GM20000 (cell line): ENCODE data around the gene TMEM256.
A peak's percentile ranks its signal among the peaks of the same experiment; 100 is the strongest.

ENCODE experiments used
- DNase-seq: peaks from one replicate; pipeline ENCODE4 v3.0.0; 2012; ENCODE audit warnings: low spot score
- TF ChIP-seq, protein P1 (sequence below): IDR thresholded peaks from 2 replicates; pipeline ENCODE4 v1.5.1; 2012; ENCODE audit warnings: mild to moderate bottlenecking, control low read depth; ENCODE audit errors: extremely low read depth, missing control alignments

TMEM256 gene

DNA sequence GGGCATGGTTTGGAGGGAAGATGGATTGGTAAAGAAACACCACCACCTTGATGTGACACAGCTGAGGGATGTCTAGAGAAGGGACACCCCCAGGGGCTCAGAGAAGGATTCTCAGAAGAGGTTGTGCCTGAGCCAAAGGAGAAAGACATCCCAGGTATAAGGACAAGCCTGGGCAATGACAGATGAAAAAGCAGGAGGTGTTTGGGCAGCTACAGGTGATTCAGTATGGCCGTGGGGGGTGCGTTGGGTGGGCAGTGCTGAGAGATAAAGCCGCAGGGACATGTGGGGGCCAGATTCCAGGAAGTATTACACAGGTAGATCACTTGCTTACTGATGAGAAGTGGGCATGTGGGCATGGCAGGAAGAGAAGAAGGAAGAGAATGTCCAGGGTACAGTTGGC lies 42.0 kb downstream of the TMEM256 start:
- TF ChIP-seq, protein P1, sequence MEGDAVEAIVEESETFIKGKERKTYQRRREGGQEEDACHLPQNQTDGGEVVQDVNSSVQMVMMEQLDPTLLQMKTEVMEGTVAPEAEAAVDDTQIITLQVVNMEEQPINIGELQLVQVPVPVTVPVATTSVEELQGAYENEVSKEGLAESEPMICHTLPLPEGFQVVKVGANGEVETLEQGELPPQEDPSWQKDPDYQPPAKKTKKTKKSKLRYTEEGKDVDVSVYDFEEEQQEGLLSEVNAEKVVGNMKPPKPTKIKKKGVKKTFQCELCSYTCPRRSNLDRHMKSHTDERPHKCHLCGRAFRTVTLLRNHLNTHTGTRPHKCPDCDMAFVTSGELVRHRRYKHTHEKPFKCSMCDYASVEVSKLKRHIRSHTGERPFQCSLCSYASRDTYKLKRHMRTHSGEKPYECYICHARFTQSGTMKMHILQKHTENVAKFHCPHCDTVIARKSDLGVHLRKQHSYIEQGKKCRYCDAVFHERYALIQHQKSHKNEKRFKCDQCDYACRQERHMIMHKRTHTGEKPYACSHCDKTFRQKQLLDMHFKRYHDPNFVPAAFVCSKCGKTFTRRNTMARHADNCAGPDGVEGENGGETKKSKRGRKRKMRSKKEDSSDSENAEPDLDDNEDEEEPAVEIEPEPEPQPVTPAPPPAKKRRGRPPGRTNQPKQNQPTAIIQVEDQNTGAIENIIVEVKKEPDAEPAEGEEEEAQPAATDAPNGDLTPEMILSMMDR: no peak

DNA sequence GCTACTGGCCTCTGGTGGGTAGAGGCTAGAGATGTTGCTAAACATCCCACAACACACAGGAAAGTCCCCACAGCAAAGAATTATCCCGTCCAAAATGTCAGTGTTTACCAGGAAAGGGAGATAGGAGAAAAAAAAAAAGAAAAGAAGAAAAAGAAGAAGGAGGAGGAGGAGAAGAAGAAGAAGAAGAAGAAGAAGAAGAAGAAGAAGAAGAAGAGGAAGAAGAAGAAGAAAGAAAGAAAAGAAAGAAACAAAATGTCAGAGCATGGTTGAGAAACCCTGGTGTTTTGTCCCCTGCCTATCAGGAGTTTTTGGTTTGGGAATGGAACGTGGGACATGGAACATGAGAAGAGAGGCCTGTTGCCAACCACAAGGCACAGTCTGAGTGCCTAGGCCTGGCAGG lies 46.5 kb downstream of the TMEM256 start:
- no peak for DNase-seq
- TF ChIP-seq, protein P1: no peak

More for the DNA sequence above, 42.0 kb downstream of the TMEM256 start:
- DNase-seq: no peak

DNA sequence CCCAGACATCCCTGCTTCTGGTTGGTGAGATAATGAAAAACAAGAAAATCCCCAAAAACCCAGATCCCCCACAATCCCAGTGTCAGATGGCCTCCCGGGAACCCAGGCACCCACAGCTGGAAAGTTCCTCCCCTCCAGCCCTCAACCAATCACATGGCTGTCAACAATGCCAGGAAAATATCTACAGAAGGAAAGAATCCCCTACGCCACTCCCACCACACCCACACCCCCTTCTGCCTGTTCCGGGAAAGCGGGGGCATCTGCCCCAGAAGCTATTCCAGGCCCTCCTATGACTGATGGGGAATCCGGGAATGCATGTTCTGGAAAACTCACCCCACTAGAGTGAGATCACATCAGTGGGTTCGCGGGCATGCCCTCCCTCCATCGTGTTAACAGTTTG lies 47.1 kb downstream of the TMEM256 start:
- TF ChIP-seq, protein P1: no peak
- no peak for DNase-seq

DNA sequence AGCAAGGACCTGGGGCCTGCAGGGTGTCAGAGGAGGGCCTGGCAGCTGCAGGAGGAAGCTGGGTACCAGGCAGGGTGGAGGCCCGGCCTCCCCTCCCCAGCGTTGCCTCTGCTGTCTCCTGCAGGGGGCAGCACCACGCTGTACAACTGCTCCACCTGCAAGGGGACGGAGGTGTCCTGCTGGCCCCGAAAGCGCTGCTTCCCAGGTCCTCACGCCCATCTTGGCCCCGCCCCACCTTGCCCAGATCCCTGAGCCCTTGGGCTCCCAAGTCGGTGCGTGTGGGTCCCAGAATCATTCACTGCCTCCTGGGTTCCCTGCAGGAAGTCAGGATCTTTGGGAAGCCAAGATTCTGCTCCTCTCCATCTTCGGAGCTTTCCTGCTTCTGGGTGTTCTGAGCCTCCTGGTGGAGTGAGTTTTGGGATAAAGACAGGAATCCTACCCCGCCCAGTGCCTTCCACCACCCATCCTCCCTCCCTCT lies 47.8 kb downstream of the TMEM256 start:
- TF ChIP-seq, protein P1: peak; percentile 98
- DNase-seq: peak; percentile 86

DNA sequence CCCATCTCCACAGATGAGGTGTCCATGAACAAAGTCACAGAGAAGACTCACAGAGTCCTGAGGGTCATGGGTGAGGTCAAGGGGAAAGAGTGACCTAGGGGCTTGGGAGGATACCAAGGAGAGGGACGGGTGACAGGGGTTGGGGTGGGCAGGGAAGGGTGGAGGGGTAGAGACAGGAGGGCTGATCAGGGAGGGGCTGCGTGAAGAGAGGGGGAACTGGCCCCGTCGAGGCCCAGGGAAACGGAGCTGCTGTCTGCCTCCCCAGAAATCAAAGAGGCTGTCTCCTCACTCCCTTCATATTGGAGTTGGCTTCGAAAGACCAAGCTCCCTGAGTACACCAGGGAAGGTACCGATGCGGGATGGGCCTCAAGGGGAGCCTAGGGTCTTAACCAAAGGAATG lies 48.3 kb downstream of the TMEM256 start:
- DNase-seq: no peak
- TF ChIP-seq, protein P1: no peak

DNA sequence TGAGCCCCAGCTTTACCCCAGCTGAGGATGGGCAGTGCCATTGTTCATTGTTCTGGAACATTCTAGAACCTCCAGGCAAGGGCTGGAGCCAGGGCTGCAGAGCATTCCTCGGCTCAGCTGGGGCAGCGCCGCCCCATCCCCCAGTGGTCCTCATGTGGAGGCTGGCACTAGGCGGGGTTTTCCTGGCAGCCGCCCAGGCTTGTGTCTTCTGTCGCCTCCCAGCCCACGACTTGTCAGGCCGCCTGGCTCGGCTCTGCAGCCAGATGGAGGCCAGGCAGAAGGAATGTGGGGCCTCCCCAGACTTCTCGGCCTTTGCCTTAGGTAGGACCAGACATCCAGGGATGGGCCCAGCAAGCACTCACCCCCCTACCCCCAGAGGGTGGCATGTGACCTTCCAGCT lies 48.8 kb downstream of the TMEM256 start, which contains the start of gene TMEM95:
TMEM95 (plus strand) TSS at position 104 of the 400 bp plus-strand sequence; CDS start at position 153, 49 bp downstream.
- TF ChIP-seq, protein P1: no peak
- DNase-seq: no peak

DNA sequence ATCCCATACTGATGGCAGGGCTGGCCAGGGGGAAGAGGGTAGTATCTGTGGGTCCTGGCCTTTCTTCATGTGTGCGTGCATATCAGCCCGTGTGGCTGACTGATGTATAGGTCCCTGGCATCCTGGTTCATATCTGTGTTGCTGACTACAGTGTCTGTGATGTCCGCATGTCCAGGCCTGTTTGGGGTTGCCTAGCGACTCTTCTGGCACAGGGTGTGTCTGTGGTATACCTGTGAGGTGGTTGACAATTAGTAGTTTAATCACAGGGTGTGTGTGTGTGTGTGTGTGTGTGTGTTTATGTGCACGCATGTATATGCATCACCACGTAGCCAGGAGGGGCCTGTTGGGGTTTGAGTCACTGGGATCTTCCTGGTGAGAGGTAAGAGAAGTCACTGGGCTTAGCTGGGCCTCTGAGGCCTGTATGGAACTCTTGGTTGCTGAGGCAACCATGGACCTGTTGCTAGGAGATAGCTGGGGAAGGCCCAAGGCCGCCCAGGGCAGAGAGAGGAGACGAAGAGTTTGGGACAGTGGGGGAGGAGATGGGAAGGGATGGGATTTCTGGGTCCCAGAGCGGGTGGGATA lies 49.5 kb downstream of the TMEM256 start:
- DNase-seq: peak; percentile 42
- TF ChIP-seq, protein P1: no peak
